ENCODE data around the gene HK2. TPM values are rescaled to one million over a fixed set of nuclear protein-coding genes. Genes with fewer than 3 reads are reported as not detected.

HK2 gene
- total and polyA plus RNA-seq, 2 experiments from 2014 or later = 24.2 to 25.3 TPM

DNA sequence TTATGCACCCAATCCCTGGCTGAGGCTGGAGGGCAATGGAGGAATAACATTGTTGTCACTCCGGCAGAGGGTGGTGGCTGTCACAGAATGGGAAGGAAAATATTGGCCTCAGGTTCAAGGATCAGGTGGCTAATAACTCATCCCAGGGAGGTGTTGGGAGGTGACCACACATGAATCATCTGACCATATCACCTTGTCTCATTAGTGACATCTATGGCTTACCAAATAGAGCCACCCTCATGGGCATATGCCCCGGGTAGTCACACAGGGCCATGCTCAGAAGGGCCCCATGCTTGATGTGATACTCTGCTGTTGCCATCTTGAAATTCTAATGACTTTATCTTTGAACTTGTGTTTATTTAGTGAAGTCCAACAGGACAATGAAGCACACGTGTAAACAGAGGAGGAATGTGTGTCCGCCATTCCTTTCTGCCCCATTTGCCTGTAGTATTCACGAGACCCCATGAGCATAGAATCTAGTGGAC is 27.5 kb upstream of the HK2 start:
- H2AFZ ChIP-seq = no peak overlapping the region
- DNase-seq = no peak
- no peak overlapping the region for H3K4me3 ChIP-seq
- in situ Hi-C loops (cut with MboI) = no loop called here
- H3K9ac ChIP-seq = no peak overlapping the region
- no peaks in the 10 kb centered on the region for H4K20me1 ChIP-seq (ENCODE audit: insufficient read depth)
- no peaks in the 10 kb centered on the region for H3K36me3 ChIP-seq (ENCODE audit: low read depth)
- no peaks in the 10 kb centered on the region for H3K79me2 ChIP-seq (ENCODE audit: insufficient read depth)
- no peak overlapping the region for H3K4me2 ChIP-seq (ENCODE audit: unreplicated experiment)
- H3K27me3 ChIP-seq (replicated peaks; ENCODE audit: insufficient read depth) = peaks cover 9% of the 10 kb centered on the region; the same call in 1 of the 2 replicates
- H3K9me3 ChIP-seq (ENCODE audit: low read depth) = no peaks in the 10 kb centered on the region
- no peaks in the 10 kb centered on the region for H3K4me1 ChIP-seq (ENCODE audit: insufficient read depth)
- H3K27ac ChIP-seq = no peak overlapping the region
- 71 to 74% methylated on average over 5 of the region's 5 CpGs for WGBS, 2 experiments (ENCODE audit: low coverage in 1 of 2, low lambda C conversion rate in 2 of 2, missing lambda C conversion rate in 2 of 2)
- no peak for TF ChIP-seq EZH2 (IDR thresholded peaks at IDR 0.05; ENCODE audit: insufficient read depth, poor library complexity, severe bottlenecking)
- no peak for TF ChIP-seq EZH2phosphoT487 (IDR thresholded peaks at IDR 0.05; ENCODE audit: insufficient read depth, low read depth)
- H3F3A ChIP-seq (ENCODE audit: insufficient read depth) = no peaks in the 10 kb centered on the region
- no peaks in the 10 kb centered on the region for H3K9me2 ChIP-seq (ENCODE audit: insufficient read depth)

DNA sequence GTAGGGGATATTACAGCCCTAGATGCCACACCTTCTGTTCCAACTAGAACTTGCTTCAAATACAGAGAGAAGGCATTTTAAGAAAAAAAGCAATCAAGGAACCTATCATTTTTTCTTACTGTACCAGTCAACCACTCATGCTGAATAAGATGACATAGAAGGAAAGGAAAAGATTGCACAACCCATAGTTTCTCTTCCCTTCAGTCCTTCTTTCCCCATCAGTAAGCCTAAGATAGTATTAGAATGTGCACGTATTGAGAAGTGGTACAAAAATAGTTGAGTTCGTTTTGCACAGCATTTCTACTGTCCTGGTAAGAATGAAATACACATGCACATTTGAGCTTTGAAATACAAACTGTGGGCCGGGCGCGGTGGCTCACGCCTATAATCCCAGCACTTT is 27.0 kb upstream of the HK2 start:
- no peaks in the 10 kb centered on the region for H3K36me3 ChIP-seq (ENCODE audit: low read depth)
- no peak overlapping the region for H3K4me3 ChIP-seq
- TF ChIP-seq EZH2 (IDR thresholded peaks at IDR 0.05; ENCODE audit: insufficient read depth, poor library complexity, severe bottlenecking) (no peak), EZH2phosphoT487 (IDR thresholded peaks at IDR 0.05; ENCODE audit: insufficient read depth, low read depth) (no peak)
- H3K27ac ChIP-seq = no peak overlapping the region
- no peaks in the 10 kb centered on the region for H3K9me3 ChIP-seq (ENCODE audit: low read depth)
- H3K27me3 ChIP-seq (replicated peaks; ENCODE audit: insufficient read depth) = peaks cover 10% of the 10 kb centered on the region; the same call in 1 of the 2 replicates
- H4K20me1 ChIP-seq (ENCODE audit: insufficient read depth) = no peaks in the 10 kb centered on the region
- H2AFZ ChIP-seq = no peak overlapping the region
- H3F3A ChIP-seq (ENCODE audit: insufficient read depth) = no peaks in the 10 kb centered on the region
- H3K4me2 ChIP-seq (ENCODE audit: unreplicated experiment) = no peak overlapping the region
- no peak overlapping the region for H3K9ac ChIP-seq
- WGBS, 2 experiments (ENCODE audit: low coverage in 1 of 2, low lambda C conversion rate in 2 of 2, missing lambda C conversion rate in 2 of 2) = 91% methylated on average over 6 of the region's 6 CpGs
- no peak for DNase-seq
- no peaks in the 10 kb centered on the region for H3K79me2 ChIP-seq (ENCODE audit: insufficient read depth)
- no peaks in the 10 kb centered on the region for H3K9me2 ChIP-seq (ENCODE audit: insufficient read depth)
- H3K4me1 ChIP-seq (ENCODE audit: insufficient read depth) = no peaks in the 10 kb centered on the region
- in situ Hi-C loops (cut with MboI) = no loop called here

DNA sequence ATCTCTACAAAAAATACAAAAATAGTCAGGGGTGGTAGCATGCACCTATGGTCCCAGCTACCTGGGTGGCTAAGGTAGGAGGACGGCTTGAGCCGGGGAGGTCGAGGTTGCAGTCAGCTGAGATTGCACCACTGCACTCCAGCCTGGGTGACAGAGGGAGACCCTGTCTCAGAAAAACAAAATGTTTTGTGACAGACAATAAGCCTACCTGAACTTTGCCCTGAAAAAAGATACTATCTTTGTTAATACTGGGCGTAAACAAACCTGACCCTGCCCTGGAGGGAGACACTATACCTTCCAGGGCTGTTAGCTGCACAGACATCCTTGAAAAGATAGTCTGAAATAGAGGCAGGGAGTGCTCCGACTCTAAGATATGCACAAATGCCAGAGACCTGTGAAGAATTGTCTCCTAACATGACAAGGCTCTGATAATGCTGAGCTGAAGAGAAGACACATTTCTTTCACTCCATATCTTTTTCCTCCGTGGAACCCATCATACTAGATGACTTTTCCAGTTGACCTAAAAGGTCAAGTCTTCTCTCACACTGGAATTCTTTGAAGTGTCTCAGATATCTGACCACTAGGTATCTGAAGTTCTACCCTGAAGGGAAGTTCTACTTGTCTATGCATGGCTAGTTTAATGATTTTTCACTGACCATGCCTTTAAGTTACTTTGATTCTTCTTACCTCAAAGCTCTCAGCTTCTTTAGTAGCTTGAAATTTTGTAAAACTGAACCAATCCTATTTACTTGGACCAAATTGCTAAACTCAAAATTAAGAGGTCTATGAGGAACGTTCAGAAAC is 20.9 kb upstream of the HK2 start:
- Histone ChIP-seq H3K36me3 (ENCODE audit: low read depth) (no peaks in the 10 kb centered on the region), H3K9ac (no peak overlapping the region), H3K79me2 (ENCODE audit: insufficient read depth) (no peaks in the 10 kb centered on the region), H3K9me3 (ENCODE audit: low read depth) (no peaks in the 10 kb centered on the region), H3K27ac (no peak overlapping the region), H2AFZ (no peak overlapping the region), H3K27me3 (replicated peaks; ENCODE audit: insufficient read depth) (peaks cover 17% of the 10 kb centered on the region), H3F3A (ENCODE audit: insufficient read depth) (no peaks in the 10 kb centered on the region), H3K4me2 (ENCODE audit: unreplicated experiment) (no peak overlapping the region), H3K4me1 (ENCODE audit: insufficient read depth) (no peaks in the 10 kb centered on the region), H3K4me3 (no peak overlapping the region), H4K20me1 (ENCODE audit: insufficient read depth) (no peaks in the 10 kb centered on the region), H3K9me2 (ENCODE audit: insufficient read depth) (no peaks in the 10 kb centered on the region)
- 53% methylated on average over 7 of the region's 7 CpGs for WGBS, 2 experiments (ENCODE audit: low coverage in 1 of 2, low lambda C conversion rate in 2 of 2, missing lambda C conversion rate in 2 of 2)
- DNase-seq = no peak
- in situ Hi-C loops (cut with MboI) = no loop called here
- TF ChIP-seq EZH2 (IDR thresholded peaks at IDR 0.05; ENCODE audit: insufficient read depth, poor library complexity, severe bottlenecking) = no peak
- no peak for TF ChIP-seq EZH2phosphoT487 (IDR thresholded peaks at IDR 0.05; ENCODE audit: insufficient read depth, low read depth)

DNA sequence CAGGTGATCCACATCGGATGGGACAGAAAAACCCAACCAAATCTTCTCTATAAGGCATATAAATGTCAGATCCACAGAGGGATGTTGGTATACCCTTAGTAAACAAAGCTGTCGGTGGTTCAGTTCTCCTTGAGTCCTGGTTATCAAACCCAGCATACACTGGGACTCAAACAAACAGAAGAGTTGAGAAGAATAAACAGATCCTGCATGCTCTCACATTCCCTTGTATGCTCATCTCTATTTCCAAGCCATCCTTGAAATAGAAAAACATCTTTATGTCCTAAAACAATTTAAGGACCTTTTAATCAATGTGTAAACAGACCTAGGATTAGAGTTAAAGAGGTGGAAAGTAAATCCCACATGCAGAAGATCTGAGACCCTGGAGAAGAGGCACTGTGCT is 19.8 kb upstream of the HK2 start:
- no peaks in the 10 kb centered on the region for H4K20me1 ChIP-seq (ENCODE audit: insufficient read depth)
- no peak overlapping the region for H3K27ac ChIP-seq
- H3K9me2 ChIP-seq (ENCODE audit: insufficient read depth) = no peaks in the 10 kb centered on the region
- H3K4me3 ChIP-seq = no peak overlapping the region
- WGBS, 2 experiments (ENCODE audit: low coverage in 1 of 2, low lambda C conversion rate in 2 of 2, missing lambda C conversion rate in 2 of 2) = 71 to 74% methylated on average over 2 of the region's 2 CpGs
- no peaks in the 10 kb centered on the region for H3F3A ChIP-seq (ENCODE audit: insufficient read depth)
- H3K4me2 ChIP-seq (ENCODE audit: unreplicated experiment) = no peak overlapping the region
- H2AFZ ChIP-seq = no peak overlapping the region
- DNase-seq = no peak
- no peak overlapping the region for H3K9ac ChIP-seq
- no peaks in the 10 kb centered on the region for H3K36me3 ChIP-seq (ENCODE audit: low read depth)
- in situ Hi-C loops (cut with MboI) = no loop called here
- peaks cover 17% of the 10 kb centered on the region for H3K27me3 ChIP-seq (replicated peaks; ENCODE audit: insufficient read depth)
- H3K4me1 ChIP-seq (ENCODE audit: insufficient read depth) = no peaks in the 10 kb centered on the region
- no peaks in the 10 kb centered on the region for H3K9me3 ChIP-seq (ENCODE audit: low read depth)
- no peaks in the 10 kb centered on the region for H3K79me2 ChIP-seq (ENCODE audit: insufficient read depth)
- TF ChIP-seq EZH2 (IDR thresholded peaks at IDR 0.05; ENCODE audit: insufficient read depth, poor library complexity, severe bottlenecking) (no peak), EZH2phosphoT487 (IDR thresholded peaks at IDR 0.05; ENCODE audit: insufficient read depth, low read depth) (no peak)

Measured in GM23248 (cell line).